HG02885 (cell line): ENCODE measurements around the gene RAC2.

Experiments
- ATAC-seq: cut with Tn5 transposase; IDR thresholded peaks from one replicate; pipeline ENCODE4 v1.9.1; 2021; ENCODE audit warnings: mild to moderate bottlenecking; ENCODE audit not compliant: unreplicated experiment, poor library complexity

RAC2 gene

GRCh38 chr22:37194750-37195149 lies 49.3 kb downstream of the RAC2 start:
- ATAC-seq: no peak

- ATAC-seq: no peak
Measured at GRCh38 chr22:37193629-37194191, 50.4 kb downstream of the RAC2 start.

DNA sequence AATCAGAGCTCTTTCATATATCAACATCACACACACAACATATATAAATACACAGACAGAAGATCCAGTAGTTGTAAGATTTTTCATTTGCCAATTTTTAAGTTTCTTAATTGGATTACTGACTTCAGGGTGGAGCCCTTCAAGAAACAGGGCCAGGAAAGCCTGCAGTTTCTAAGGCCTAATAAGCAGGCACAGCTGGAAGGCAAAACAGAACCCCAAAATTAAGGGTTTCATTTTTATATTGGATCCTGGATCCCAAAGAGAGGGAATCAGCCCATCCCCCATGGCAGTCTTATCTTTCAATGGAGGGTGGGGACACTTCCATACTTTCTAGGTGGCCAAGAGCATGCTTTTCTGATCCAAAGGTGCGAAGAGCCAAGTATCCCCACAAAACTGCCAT lies 51.3 kb downstream of the RAC2 start:
- no peak for ATAC-seq

DNA sequence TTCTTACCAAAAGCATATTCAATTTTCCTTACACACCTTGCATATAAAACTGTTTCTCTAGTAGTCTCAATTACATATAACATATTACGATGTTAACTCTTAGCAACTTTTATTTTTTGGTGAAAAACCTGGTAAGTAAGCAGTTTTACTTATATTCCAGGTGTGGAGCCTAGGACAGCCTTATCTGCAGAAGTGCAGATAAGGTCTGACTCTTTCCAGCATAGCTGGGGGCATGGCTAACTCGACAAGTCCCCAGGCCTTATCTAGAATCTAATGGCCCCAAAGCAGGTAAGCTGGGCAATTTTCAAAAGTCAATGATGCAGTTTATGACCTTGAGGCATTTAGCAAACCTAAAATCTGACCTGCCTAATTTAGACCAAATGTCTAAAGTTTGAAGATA lies 51.9 kb downstream of the RAC2 start:
- no peak for ATAC-seq

- ATAC-seq: no peak
Measured at GRCh38 chr22:37190262-37190780, 53.7 kb downstream of the RAC2 start.

- ATAC-seq: no peak
Measured at GRCh38 chr22:37188901-37189466, 55.1 kb downstream of the RAC2 start.

DNA sequence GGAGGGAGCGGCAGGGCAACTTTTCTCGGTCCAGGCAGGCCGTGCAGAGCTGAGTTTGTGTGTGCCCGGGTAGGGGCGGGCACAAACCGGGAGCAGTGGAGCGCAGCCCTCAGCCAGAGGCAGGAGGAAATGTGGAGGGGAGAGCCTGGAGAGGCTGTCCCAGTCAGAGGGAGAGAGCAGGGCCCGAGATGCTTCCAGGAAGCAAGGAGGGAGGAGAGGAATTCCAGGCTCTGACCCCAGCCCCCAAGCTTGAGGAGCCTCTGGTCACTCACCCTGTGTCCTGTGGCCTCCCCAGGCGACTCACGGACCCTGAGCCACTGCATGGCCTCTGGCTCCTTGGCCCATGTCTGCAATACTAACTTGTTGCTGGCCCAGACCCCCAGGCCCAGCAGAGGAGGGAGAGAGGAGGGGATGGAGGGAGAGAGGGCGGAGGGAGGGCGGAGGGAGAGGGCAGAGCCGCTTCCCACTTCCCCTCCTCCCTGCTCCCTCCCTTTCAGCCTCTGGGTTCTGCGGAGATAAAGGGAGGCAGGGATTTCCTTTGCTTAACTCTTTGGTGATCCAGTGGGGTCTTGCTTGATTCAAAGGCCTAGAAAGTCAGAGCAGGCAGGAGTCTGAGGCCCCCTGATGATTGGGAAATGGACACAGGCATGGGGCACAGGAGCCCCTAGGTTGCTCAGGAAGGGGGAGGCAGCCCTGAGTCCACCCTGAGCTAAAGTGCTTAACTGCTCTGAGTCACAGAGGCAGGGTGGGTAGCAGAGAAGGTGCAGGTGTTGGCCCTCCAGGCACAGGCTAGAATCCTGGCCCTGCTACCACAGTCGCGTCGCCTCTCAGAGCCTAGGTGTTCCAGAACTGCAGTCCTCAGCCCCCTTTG lies 55.9 kb downstream of the RAC2 start, which contains the start of gene C1QTNF6:
C1QTNF6 (minus strand) TSS at position 357 of the 871 bp plus-strand sequence; CDS start at position 323, 34 bp downstream.
- no peak for ATAC-seq

DNA sequence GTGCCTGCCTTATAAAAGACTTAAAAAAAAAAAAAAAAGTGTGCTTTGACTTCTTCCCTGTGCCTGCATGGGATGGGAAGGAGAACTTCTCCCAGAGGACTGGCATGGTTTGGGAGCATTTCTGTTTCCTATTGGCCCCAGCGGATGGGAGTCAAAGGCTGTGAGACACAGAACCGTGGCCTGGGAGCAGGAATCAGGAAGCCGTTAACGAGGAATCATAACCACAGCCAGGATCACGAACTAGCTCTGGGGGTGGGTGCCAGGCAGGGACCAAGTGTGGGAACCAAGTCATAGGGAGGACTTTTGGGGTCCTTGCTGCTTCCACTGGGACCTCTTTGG lies 56.5 kb downstream of the RAC2 start:
- ATAC-seq: no peak

- no peak for ATAC-seq
Measured at GRCh38 chr22:37186997-37187522, 57.0 kb downstream of the RAC2 start.

DNA sequence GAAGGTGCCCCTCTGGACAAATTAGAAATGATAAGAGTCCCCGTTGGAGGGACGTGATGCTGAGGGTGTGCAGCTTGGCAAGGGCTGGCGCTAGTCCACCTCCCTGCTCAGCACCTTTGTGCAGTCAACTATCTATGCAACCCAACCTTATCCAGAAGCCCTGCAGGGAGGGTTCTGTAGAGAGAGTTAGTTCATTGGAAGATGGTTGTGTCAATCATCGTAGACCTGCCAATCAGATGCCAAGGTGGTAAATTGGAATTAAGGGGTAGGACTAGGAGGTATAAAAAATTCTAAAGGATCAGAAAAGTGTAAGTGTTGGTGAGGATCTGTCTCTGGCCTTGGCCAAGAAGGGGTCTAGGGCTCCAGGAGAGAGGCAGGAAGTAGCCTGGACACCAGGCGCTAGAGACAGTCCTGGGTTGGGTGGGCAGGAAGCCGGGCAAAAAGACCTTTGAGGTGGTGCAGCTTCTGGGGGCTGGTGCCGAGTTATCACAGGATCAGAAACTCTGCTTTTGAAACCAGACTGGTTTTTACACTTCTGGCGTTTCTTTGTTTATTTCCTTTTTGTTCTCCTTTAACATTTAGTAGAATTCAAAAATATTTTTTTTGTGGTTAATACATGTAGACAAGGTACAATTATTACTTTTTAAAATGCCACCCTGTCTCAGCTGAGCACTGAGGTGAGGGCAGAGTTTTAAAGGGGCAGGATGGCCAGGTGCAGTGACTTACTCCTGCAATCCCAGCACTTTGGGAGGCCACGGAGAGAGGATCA lies 57.7 kb downstream of the RAC2 start:
- ATAC-seq: no peak

GRCh38 chr22:37185646-37186227 lies 58.3 kb downstream of the RAC2 start:
- no peak for ATAC-seq

DNA sequence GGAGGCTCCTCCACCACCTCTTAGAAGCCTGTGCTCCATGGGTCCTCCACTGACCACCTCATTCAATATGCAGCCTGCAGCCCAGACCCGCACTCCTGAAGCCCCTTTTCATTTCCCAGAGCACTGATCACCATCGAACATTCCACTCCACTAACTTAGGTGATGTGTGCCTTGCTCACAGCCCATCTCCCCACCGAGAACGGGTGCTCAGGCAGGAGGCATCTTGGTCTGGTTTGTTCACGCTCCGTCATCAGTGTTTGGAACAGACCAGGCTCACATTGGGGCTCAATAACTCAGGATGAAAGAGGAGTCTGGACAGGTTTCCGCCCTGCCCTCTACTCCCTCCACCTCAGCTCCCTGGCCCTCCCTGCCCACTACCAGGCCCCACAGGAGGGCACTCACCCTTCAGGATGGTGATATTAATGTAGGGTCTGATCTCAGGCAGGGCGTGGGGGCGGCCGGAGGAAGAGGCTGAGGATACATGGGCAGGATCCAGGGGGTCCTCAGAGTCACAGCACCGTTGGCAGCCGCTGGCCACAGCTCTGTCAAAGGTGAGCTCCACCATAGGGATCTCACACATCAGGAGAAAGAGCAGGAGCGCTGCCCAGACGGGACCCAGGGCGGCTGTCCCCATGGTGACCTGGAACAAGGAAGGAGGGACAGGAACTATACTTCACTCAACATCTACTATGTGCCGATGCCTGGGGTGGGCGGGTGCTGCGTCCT lies 59.1 kb downstream of the RAC2 start:
- no peak for ATAC-seq

DNA sequence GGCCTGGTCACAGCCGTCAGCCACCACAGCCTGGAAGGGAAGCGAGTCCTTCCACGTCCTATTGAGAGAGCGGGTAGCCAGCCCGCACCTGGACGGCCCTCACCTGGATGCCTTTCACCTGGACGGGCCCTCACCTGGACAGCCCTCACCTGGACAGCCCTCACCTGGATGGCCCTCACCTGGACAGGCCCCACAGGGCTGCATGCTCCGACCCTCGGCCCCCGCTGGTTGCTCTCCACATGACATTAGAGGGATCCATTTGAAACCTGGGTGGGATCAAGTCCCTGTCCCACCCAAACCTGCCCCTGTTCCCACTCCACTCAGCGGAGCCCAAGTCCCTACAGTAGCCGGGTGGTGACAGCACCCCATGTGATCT lies 59.7 kb downstream of the RAC2 start:
- no peak for ATAC-seq

DNA sequence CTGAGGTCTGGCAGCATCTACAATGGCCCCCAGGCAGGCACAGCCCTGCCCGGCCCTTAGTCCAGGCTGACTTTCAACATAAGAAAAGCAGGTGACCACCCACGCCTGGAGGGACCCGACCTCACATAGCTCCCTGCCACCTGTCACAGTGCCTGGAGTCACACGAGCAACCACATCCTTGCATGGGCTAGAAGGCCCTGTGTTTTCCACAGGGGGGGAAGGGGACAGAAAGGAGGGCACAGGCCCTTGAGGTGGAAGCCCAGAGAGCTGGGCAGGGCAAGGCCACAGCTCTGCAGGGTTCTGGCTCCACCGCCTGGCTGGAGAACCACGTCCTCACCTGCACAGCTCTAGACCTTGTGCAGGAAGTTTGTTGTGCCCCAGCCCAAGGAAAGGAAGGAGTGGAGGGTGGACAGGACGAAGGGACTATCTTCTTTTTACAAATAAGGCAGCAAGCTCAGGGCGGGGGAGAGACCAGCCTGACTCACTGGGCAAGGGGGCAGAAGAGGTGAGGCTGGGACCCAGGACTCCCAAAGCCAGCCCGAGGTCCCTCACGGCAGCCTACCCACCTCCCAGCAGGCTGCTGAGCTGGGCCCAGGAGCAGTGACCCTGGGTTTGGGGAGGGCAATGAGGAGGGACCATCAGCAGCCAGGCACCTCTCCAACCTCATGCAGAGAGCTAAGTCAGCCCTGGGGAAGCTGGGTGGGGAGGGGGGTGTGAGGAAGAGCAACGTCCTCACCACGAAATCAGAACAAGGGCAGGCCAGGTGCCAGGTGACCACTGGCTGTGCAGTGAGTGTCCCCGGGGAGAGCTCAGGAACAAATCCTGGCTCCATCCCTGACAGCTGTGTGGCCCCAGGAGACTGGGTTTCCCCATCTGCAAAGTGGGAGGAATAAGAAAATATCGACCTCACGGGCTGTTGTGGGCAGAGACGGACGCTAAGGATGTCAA lies 60.4 kb downstream of the RAC2 start:
- no peak for ATAC-seq

GRCh38 chr22:37182949-37183245 lies 61.2 kb downstream of the RAC2 start:
- no peak for ATAC-seq

DNA sequence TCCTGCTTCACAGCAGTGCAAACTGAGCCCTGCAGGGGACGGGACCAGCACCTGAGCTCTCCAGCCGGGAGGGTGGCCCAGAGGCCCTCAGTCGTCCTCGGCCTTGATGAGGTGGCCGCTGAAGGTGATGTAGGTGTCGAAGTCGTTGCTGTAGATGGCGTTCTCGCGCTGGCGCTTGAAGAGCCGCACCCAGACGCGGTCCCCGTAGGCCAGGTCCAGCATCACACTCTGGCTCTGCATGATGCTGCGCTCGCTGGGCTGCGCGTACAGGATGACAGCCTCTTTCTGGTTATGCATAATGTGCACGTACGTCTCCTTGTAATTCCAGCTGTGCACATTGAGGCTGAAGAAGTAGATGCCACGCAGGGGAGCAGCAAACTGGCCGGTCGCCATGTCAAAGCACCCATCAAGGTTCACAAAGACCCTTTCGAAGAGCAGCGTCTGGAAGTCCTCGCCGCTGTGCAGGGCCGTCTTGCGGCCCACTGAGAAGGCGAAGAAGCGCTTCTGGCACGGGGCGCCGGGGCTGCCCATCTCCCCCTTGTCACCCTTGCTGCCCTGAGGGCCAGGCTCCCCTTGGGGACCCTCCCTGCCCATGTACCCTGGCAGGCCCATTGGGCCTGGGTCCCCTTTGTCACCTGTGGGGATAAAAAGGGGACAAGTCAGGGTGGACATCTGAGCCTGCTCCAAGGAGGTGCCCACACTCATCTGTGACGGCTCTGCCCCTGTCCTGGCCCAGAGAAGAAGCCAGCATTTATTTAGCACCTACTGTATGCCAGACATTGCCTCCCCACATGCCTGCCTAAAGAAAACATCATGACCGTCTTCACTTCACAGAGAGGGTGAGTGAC lies 61.7 kb downstream of the RAC2 start:
- no peak for ATAC-seq

GRCh38 chr22:37181681-37182080 lies 62.4 kb downstream of the RAC2 start:
- no peak for ATAC-seq
